ENCODE measurements around the gene SUPT3H.

- no peak for TF ChIP-seq CTCF (IDR thresholded peaks at IDR 0.05)
- TF ChIP-seq POLR2A (IDR thresholded peaks at IDR 0.05): no peak
Observed at GRCh38 chr6:44965708-44966107, 412.0 kb downstream of the SUPT3H start.

All from right lobe of liver (tissue), 4 donors.